Bronchial epithelial cell (primary cell): ENCODE data around the gene SH3BP4. TPM values are rescaled to one million over a fixed set of nuclear protein-coding genes. Genes with fewer than 3 reads are reported as not detected.

Experiments used
- DNase-seq: peaks from one replicate; pipeline ENCODE4 v3.0.0-alpha.2; 2010; ENCODE audit warnings: low read depth
- FAIRE-seq: peaks from 2 replicates; lab custom pipeline; 2011; peaks lifted over from hg19 to GRCh38; lab: Jason Lieb, UNC
- H3K27me3 ChIP-seq: 2 replicates; pipeline ENCODE4 v1.5.1; 2011; ENCODE audit warnings: low read length; ENCODE audit not compliant: control insufficient read depth, insufficient read depth
- H3K36me3 ChIP-seq: 2 replicates; pipeline ENCODE4 v1.5.1; 2011; ENCODE audit warnings: low read length; ENCODE audit not compliant: control insufficient read depth, insufficient read depth
- H3K4me3 ChIP-seq: 2 replicates; pipeline ENCODE4 v1.5.1; 2011; ENCODE audit warnings: mild to moderate bottlenecking, low read depth, low read length, control low read depth
- CTCF ChIP-seq: IDR thresholded peaks from 2 replicates; pipeline ENCODE4 v1.5.1; 2011; ENCODE audit warnings: mild to moderate bottlenecking, moderate library complexity, low read length, control low read depth, inconsistent platforms; ENCODE audit not compliant: insufficient read depth, severe bottlenecking
- total RNA-seq: library from RNA; depleted of rRNA; stranded (reverse); fragments of >200 nt; gene quantifications from 2 replicates; pipeline ENCODE4 v1.2.1, GENCODE V29; 2014

SH3BP4 gene
- total RNA-seq, 1 donor from 2014 or later, result 22.1 TPM

- peaks cover 36% of the 10 kb centered on the region for H3K36me3 ChIP-seq
- FAIRE-seq (no peak), DNase-seq (no peak)
- H3K27me3 ChIP-seq, result no peaks in the 10 kb centered on the region
- H3K4me3 ChIP-seq, result no peak overlapping the region
- TF ChIP-seq CTCF, result no peak
These were observed 85.9 kb downstream of the SH3BP4 start for GRCh38 chr2:235037604-235038166.

DNA sequence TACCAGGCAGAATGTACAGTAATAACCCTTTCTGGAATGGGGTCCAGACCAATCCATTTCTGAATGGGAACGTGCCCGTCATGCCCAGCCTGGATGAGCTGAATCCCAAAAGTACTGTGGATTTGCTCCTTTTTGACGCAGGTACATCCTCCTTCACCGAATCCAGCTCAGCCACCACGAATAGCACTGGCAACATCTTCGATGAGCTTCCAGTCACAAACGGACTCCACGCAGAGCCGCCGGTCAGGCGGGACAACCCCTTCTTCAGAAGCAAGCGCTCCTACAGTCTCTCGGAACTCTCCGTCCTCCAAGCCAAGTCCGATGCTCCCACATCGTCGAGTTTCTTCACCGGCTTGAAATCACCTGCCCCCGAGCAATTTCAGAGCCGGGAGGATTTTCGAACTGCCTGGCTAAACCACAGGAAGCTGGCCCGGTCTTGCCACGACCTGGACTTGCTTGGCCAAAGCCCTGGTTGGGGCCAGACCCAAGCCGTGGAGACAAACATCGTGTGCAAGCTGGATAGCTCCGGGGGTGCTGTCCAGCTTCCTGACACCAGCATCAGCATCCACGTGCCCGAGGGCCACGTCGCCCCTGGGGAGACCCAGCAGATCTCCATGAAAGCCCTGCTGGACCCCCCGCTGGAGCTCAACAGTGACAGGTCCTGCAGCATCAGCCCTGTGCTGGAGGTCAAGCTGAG is 89.6 kb downstream of the SH3BP4 start:
- Histone ChIP-seq H3K36me3 (peaks cover 33% of the 10 kb centered on the region), H3K27me3 (no peaks in the 10 kb centered on the region), H3K4me3 (no peak overlapping the region)
- TF ChIP-seq CTCF, result no peak
- FAIRE-seq (no peak), DNase-seq (no peak)

GRCh38 chr2:235041918-235042575 is 90.2 kb downstream of the SH3BP4 start:
- Histone ChIP-seq H3K4me3 (no peak overlapping the region), H3K27me3 (no peaks in the 10 kb centered on the region), H3K36me3 (peaks cover 37% of the 10 kb centered on the region)
- TF ChIP-seq CTCF, result no peak
- FAIRE-seq, result no peak
- no peak for DNase-seq

DNA sequence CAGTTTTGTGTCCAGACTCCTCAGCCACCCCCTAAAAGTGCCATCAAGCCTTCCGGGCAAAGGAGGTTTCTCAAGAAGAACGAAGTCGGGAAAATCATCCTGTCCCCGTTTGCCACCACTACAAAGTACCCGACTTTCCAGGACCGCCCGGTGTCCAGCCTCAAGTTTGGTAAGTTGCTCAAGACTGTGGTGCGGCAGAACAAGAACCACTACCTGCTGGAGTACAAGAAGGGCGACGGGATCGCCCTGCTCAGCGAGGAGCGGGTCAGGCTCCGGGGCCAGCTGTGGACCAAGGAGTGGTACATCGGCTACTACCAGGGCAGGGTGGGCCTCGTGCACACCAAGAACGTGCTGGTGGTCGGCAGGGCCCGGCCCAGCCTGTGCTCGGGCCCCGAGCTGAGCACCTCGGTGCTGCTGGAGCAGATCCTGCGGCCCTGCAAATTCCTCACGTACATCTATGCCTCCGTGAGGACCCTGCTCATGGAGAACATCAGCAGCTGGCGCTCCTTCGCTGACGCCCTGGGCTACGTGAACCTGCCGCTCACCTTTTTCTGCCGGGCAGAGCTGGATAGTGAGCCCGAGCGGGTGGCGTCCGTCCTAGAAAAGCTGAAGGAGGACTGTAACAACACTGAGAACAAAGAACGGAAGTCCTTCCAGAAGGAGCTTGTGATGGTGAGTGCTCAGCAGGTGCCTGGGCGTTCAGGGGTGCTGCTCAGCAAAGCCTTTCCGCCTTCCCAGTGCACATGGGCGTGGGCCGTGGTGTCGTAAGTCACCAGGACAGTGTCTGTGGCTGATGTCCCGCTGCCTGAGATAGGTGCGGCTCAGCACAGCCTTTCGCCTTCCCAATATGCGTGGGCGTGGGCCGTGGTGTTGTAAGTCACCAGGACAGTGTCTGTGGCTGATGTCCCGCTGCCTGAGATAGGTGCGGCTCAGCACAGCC is 91.0 kb downstream of the SH3BP4 start:
- no peak for TF ChIP-seq CTCF
- Histone ChIP-seq H3K4me3 (no peak overlapping the region), H3K27me3 (no peaks in the 10 kb centered on the region), H3K36me3 (peaks cover 37% of the 10 kb centered on the region)
- FAIRE-seq (no peak), DNase-seq (no peak)

DNA sequence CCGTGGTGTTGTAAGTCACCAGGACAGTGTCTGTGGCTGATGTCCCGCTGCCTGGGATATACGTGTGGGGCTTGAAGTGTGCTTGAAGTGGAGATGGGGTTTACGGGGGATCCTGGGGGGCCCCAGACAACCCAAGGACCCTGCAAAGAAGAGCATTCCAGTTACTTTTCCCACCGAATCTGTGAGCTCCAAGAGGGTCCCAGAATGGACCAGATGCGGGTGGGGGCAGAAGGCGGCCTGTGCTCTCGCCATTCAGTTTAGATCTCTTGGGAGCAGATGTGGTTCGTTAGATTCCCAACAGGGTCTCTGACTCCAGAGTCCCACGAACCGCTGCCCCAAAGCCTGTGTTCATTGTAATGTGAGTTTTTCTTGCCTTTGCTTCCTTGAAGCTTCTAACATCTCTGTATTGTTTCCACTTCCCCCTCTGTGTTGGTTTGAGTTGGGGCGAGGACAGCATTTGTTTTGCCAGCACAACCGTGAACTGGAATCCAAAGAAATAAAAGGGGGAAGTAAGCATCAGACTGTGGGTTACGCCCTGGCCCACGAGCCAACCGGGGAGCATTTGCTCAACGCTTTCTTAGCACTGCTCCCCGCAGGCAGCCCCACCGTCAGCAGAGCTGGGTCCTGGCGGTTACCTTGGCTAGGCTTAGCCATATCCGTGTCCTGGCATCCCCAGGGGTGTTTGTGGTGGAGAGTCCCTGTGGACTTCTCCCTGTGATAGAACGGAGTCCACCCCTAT is 92.1 kb downstream of the SH3BP4 start:
- DNase-seq (no peak), FAIRE-seq (peak; percentile 36)
- Histone ChIP-seq H3K36me3 (peaks cover 34% of the 10 kb centered on the region), H3K27me3 (no peaks in the 10 kb centered on the region), H3K4me3 (no peak overlapping the region)
- TF ChIP-seq CTCF, result no peak
